GM21786 (cell line): ENCODE results near the gene SETD5.

Experiments
- ATAC-seq: cut with Tn5 transposase; IDR thresholded peaks from one replicate; pipeline ENCODE4 v1.9.1; 2021; ENCODE audit not compliant: unreplicated experiment

SETD5 gene

DNA sequence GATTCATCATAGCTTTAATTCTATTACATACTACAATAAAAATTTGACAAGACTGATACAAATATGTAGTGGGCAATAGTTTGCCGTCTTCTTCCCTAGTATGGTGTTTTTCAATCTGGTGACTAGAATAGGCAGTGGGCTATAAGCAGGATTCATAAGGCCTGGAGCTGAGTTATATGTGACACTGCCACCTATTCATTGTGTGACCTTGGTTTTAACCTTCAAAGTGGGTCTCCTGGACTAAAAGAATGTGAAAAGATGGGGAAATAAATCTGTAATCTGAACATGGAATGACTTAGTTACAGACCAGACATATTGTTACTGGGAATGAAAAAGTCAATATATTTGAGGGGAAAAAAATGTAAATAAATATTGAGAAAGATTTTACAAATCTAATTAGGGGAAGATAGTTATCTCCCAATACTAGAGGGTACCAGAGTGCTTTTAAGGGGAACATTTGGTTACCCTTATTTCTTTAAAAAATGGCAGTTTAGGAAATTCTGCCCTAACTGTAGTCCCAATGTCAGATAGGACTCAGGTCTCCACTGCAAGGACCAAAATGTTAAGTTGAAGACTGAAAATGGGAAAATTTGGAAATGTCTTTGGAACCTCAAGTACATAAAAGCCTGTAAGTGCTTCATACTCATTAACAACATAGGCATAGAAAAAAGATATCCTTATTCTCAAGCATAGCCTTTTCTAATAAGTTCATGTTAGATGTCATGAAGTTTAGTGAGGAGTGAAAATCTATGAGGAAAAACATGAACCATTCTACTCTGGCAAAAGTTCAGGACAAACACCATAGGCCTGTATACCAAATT lies 10.7 kb upstream of the SETD5 start:
- ATAC-seq, result no peak

DNA sequence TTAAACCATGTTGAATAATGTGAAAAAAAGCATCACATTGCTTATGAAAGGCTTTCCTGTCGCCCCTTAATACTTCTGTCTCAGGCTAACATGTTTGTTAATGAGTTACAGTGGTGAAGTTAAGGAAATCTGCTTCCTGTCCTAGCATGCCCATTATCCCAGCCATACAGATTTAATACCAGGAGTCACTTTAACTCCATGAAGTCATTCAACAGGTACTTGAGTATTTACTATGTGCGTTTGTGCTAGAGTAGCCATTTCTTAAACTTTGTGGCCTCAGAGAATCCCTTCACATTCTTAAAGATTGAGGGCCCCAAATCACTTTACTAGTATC lies 10.1 kb upstream of the SETD5 start:
- no peak for ATAC-seq

DNA sequence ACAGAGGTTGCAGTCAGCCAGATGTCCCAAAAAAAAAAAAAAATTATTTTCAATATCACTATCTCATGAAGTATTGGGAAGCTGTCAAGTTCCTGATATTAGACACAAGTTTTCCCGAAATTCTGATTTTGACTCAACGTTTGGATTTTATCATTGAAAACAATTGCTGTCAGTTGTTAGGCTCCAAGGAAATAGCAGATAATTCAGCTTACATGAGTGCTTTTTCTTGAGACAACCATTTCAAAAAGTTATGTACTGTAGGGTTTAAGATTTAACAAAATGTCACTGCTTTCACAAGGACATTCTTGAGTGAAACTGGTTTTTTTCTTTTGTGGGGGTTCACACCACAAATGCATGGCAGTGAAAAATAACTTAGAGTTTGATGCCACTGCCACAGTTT lies 9.3 kb upstream of the SETD5 start:
- no peak for ATAC-seq

DNA sequence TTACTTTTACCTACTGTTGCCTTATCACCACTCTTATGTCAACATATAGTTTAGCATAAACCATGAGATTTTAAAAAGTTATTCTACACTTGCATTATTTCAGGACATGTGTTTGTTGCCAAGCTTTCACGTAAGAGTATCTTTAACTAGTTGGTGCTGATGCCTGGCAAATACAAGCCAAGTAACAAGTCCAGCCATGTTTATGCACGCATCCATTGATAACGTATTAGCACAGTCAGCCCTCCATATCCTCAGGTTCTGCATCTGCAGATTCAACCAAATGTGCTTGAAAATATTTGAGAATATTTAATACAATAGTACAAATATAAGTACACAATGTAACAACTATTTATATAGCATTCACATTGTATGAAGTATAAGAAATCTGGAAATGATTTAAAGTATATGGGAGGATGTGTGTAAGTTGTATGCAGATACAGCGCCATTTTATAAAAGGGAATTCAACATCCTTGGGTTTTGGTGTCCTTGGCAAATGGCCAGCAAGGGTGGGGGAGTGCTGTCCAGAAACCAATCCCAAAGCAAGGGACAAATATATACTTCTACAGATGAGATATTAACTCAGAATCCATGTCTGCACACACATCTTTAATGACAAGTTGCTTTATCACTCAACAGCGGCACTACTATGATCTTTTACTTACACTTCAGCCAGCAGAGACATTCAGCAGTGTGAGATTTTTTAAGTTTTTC lies 8.7 kb upstream of the SETD5 start:
- no peak for ATAC-seq

DNA sequence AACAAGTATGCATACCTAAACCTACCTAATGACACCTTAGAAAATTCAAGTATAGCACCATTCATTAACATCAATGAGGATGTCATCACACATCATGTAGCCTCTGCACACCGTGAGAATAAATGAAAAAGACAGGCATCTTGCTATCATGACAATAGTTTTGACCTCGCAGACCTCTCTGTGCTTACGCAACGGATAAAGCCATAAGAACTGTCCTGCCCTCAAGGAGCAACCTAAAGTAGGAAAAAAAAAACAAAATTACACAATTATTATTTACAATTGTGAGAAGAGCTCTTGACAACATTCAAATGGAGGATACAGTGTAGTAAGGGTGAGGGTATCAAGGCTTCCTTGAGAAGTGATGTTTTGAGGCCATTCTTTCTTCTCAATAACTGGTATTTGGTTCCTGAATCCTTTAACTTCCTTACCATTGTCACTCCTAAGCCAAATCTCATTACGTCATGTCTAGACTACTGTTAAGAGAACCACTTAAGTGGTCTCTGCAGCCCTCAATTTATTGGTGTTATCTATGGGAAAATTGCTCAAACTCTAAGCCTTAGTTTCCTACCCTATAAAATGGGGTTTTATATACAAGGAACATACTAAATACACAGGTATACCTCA lies 7.0 kb upstream of the SETD5 start:
- no peak for ATAC-seq

DNA sequence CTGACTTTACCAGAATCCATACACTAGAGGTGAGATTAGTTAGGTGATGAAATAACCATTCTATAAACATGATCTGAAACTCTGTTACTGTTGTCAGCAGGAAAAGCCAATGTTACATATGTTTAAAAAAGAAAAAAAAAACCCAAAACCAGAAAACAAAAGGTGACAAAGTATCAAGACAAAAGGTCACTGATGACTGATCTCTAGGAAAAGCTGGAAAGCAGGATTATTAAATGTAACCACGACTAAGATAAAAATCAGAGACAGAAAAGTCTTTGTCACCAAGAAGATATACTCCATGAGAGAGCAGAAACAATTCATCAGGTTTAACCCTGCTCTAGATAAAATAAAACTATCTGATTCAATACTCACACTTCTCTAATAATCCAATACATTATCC lies 5.4 kb upstream of the SETD5 start:
- ATAC-seq, result no peak

DNA sequence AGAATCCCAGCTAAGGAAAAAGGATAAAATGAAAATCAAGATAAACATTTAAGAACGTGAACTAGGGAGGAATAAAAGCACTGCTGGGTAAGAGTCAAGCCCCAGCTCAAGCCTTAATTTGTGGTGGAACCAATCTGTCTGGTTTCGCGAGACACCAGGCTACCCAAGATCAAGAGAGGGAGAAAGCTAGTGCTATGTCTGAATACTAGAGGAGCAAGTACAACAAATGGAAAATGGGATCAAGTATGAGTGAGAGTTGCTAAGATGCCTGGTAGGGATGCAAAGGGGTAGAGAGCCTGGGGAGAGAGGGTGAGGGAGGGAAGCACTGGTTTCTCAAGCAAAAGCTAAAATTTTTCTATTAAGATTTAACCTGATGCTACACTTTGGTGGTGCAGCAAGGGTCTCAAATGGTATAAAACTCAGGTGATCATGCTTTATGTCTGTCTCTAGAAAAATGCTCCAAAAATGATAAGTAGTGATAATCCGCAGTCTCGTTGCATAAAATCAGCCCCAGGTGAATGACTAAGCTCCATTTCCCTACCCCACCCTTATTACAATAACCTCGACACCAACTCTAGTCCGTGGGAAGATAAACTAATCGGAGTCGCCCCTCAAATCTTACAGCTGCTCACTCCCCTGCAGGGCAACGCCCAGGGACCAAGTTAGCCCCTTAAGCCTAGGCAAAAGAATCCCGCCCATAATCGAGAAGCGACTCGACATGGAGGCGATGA lies 1.7 kb upstream of the SETD5 start:
- ATAC-seq, result no peak

DNA sequence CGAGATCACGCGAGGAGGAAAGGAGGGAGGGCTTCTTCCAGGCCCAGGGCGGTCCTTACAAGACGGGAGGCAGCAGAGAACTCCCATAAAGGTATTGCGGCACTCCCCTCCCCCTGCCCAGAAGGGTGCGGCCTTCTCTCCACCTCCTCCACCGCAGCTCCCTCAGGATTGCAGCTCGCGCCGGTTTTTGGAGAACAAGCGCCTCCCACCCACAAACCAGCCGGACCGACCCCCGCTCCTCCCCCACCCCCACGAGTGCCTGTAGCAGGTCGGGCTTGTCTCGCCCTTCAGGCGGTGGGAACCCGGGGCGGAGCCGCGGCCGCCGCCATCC lies 1.1 kb upstream of the SETD5 start:
- peak; percentile 31 for ATAC-seq

DNA sequence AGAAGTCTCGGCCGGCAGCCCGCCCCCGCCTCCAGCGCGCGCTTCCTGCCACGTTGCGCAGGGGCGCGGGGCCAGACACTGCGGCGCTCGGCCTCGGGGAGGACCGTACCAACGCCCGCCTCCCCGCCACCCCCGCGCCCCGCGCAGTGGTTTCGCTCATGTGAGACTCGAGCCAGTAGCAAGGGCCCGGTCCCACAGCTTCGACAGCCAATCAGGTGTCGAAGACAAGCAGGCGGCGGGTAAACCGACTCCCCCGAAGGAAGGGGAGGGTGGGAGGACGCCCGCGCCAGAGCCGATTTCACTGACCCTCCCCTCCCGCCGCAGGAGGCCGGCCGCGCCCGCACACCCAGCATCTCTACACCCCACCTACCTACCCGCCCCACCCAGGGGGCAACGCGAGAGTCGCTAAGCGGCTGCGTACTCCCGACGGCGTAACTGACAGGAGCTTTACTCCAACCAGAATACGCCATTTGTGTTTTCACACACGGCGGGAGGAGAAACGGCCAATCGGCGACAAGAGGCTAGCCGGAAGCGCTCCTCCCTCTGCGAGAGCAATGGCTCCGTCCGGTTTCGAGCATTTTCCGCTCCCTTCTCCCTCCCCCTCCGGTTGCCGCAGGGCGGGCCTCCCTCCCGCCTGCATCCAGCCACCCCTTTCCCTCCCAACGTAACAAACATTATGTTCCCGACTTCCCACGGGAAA lies 633 bp upstream of the SETD5 start:
- ATAC-seq, result peak; percentile 68

DNA sequence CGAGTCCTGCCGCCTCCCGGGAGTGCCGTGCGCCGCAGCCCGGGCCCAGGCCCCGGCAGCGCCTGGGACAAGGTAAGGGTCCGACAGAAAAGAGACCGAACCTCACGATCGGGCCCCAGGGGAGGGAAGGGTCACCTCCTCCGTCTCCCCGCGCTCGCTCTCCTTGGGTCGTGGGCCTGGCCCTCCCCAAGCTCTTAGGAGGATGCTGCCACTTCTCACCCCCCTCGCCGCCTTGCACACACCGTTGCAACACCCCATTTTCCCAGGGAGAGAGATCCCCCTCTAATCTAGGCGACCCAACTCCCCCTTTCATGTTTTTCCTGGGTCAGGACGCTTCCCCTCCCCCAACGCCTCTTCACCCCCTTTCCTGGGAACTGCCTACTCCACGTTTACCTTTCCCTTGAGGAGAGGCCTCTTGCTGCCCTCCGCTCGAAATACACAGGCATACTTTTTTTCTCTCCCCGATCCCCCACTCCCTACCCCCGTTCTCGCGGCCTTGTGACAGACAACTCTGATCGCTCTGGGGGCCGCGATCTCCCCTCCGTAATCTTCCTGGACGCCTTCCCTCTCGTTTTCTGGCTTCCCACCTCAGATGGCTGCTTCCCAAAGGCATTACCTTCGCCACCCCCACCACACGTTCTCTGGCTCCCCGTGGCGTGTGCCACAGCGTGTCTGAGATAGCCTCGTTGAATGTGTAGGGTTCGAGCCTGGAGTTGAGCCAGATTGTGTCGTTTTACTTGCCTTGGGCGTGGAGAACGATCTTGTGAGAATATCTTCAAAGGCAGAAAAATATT lies 688 bp downstream of the SETD5 start:
- no peak for ATAC-seq

DNA sequence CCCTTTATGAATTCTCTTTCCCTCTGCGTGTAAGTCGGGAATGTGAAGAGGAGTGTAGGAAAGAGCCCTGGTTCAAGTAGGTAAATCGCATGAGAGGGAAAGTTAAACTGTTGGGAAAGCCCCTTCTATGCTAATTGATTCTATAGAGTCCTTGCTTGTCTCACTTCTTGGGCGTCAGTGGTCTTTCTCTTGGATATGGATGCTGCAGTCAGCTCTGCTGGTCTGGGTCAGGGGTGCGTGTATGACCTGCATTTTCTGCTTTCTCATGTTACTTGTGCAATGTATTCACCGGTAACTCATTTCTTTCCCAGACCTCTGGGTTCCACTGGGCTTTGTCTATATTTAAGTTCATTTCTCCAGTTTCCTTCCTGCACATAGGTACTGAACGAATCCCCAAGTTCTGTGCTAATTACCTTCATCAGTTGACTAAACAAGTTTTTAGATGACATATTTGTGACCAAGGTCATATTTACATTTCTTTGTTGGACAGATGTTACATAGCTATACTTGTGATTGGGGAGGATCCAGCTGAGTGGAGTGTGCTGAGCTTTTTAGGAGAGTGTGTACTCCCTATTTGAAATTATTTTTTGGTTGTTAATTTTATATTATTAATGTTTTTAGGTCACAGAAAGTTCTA lies 1.4 kb downstream of the SETD5 start:
- ATAC-seq, result no peak

DNA sequence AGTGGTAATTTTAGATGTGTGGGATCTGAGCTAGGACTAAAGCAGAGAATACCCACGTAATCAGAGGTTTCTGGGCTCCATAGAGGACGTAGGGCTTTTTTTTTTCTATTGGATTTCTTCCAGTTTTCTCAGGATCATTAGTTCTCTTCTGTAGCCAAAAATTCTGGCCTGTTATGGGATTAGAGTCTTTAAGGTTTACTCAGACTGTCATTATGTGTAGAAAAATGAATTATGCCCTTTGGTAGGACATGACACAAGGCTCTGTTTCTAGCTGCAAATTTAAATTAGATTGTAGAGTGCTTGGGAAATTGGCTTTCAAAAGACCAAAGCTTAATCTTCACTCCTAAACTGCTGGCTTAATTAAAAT lies 1.9 kb downstream of the SETD5 start:
- no peak for ATAC-seq

DNA sequence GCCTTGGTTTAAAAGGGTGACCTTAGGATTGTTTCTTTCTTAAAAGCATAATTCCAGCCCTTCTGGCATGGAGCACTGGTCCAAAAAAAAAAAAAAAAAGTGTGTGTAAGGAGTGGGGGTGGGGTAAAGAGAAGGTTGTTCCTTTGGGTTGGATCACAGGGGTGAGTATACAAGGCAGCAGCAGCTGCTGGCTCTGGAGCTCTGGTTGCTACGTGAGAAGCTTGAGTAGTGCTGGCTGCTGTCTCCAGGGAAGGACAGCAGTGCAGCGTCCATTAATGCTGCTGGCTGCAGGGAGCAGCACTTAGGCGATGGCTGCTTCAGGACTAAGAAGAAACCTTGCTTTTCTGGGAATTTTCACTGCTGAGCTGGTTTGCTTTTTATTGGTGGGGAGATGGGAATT lies 2.3 kb downstream of the SETD5 start:
- no peak for ATAC-seq

DNA sequence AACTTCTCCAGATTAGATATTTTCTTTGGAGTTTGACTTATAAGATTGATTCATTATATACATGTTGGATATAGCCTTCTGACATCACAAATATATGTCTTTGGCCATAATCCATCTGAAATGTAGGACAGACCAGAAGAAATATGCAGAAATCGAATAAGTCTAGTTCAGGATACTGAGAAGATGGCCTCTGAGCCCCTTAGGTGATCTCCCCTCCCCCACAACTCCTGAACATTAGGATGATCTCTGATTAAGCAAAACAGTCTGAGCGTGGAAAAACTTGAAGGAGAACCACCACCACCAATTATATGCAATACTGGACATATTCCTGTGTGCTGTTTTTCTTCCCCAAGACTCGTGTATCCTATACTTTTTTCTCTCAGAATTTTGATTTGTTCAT lies 3.2 kb downstream of the SETD5 start:
- no peak for ATAC-seq

DNA sequence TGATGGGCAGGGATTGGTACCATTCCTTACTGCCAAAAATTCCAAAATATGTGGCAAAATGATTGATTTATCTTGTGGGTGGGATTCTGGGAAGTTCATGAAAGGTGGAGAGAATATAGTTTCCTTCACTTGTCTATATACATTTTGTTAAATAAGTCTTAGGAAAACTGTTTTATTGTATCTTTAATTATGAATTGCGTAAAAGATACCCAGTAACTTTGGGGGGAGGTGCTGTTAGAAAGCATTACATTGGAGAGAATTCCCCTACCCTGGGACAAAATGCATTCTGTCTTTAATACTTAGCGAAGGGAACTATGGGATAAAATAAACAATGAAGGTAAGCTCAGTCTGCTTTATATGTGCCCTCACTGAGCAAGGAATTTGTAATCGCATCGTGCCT lies 4.6 kb downstream of the SETD5 start:
- ATAC-seq, result no peak

DNA sequence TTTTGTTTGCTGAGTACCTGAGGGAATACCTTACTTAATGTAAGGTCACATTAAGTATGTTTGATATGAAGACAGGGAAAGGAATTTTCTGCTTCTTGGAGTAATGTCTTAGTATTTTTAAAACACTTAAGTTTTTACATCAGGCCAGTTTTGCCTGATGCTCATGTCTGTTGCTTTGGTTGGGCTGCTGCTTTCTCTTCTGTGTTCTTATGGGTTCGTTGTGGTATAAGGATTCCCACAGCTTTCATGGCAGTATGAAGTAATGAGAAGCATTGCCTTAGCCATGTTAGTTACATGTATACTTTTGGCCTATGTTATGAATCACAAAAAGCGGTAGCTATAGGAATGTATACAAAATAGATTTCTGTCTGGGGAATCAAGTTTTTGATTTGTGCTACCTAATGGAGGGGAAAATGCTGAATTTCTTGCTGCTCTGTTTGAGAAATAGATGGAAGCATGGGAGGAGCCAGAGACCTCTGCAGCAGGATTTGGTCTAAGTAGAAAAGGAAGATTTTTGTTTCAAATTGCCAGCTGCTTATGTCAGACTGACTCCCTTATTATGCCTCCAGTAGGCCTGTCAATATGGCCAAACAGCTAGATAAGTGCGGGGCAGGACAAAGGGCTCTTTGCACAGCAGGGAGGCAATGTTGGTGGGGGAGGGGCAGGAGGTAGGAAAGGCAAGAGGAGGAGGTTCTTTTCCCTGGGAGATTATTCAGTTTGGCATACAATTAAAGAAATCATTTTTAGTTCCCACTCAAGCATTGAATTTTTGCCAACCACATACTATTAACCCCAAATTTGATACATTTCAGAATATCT lies 5.2 kb downstream of the SETD5 start:
- ATAC-seq, result no peak

DNA sequence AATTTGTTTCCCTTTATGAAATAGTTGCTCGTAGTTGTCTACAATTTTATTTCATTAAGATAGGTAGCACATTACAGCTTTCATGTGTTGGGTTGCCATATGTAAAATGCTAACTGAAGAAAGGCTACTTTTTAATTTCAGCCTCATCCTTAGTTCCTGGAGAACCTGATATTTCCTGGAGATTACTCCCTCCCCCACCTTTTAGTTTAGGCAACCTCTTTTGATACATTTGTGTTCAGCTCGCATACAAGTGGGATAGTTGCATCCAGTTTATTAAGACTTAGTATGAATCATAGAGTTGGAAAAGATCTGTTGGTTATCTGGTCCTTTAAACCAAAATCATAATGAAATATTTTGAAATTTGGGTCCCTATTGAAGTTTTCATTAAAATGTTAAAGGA lies 6.0 kb downstream of the SETD5 start:
- no peak for ATAC-seq

DNA sequence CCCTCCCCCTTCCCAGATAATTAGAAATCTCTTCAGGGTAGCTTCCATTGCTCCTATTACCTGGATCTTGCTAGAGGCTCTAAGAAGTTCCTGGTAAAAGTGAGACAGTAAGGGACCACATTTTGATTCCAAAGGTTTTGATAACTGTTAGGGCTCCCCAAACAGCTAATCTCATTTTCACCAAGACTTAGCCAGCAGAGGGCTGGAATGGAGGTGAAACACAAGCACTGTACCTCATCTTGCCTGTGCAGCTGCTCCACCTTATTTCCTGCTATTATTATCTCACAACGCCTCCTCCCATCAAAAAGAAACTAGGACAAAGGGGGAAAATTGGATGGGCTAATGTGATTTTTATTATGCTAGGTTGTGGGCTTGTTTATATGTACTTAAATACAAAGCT lies 7.3 kb downstream of the SETD5 start:
- ATAC-seq, result no peak

DNA sequence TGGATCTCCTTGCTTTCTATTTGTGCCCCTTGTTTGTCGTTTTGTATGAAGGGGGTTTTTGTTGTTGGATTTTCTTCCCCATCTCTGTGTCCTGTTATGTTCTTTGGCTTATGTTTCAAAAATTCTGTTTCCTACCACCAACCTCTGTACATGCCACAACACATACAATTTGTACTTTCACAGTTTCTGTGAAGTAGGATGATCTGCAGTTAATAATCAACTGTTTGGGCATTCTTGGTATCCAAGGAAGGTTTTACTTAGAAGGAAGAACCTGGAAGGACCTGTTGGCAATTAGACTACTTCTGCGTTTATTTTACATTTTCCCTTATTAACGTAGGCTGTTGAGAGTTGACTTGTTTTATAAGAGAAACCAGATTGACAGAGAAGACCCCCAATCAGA lies 8.3 kb downstream of the SETD5 start:
- ATAC-seq, result no peak
